ENCODE measurements around the gene ENKUR.

Gene ENKUR

GRCh38 chr10:24968349-24968748 is 47.6 kb downstream of the ENKUR start:
- no peak for DNase-seq
- Mint-ChIP-seq H3K9me3 (no peaks in the 10 kb centered on the region), H3K27ac (no peak overlapping the region), H3K27me3 (ENCODE audit: low read depth, poor library complexity) (no peaks in the 10 kb centered on the region), H3K4me3 (no peak overlapping the region), H3K4me1 (peaks cover 14% of the 10 kb centered on the region), H3K36me3 (ENCODE audit: low read depth) (no peaks in the 10 kb centered on the region)
- TF ChIP-seq CTCF (IDR thresholded peaks at IDR 0.05) = no peak

GRCh38 chr10:24966962-24967481 is 48.9 kb downstream of the ENKUR start:
- TF ChIP-seq CTCF (IDR thresholded peaks at IDR 0.05) = no peak
- no peaks in the 10 kb centered on the region for H3K27me3 Mint-ChIP-seq (ENCODE audit: low read depth, poor library complexity)
- no peak for DNase-seq
- no peaks in the 10 kb centered on the region for H3K36me3 Mint-ChIP-seq (ENCODE audit: low read depth)
- H3K4me1 Mint-ChIP-seq = peaks cover 21% of the 10 kb centered on the region
- H3K27ac Mint-ChIP-seq = no peak overlapping the region
- no peaks in the 10 kb centered on the region for H3K9me3 Mint-ChIP-seq
- no peak overlapping the region for H3K4me3 Mint-ChIP-seq

GRCh38 chr10:24965051-24965450 is 50.9 kb downstream of the ENKUR start:
- no peak for TF ChIP-seq CTCF (IDR thresholded peaks at IDR 0.05)
- Mint-ChIP-seq H3K4me3 (no peak overlapping the region), H3K27ac (no peak overlapping the region), H3K4me1 (peaks cover 21% of the 10 kb centered on the region), H3K9me3 (no peaks in the 10 kb centered on the region), H3K36me3 (ENCODE audit: low read depth) (no peaks in the 10 kb centered on the region), H3K27me3 (ENCODE audit: low read depth, poor library complexity) (no peaks in the 10 kb centered on the region)
- no peak for DNase-seq

- TF ChIP-seq CTCF (IDR thresholded peaks at IDR 0.05) = no peak
Observed at GRCh38 chr10:24963521-24964041, 52.4 kb downstream of the ENKUR start.

GRCh38 chr10:24962995-24963394 is 53.0 kb downstream of the ENKUR start:
- no peak for DNase-seq

More at GRCh38 chr10:24963521-24964041, 52.4 kb downstream of the ENKUR start:
- peaks cover 30% of the 10 kb centered on the region for H3K4me1 Mint-ChIP-seq
- H3K27me3 Mint-ChIP-seq (ENCODE audit: low read depth, poor library complexity) = no peaks in the 10 kb centered on the region
- no peak overlapping the region for H3K4me3 Mint-ChIP-seq
- no peak overlapping the region for H3K27ac Mint-ChIP-seq
- no peaks in the 10 kb centered on the region for H3K9me3 Mint-ChIP-seq
- no peak for DNase-seq
- no peaks in the 10 kb centered on the region for H3K36me3 Mint-ChIP-seq (ENCODE audit: low read depth)

More at GRCh38 chr10:24962995-24963394, 53.0 kb downstream of the ENKUR start:
- Mint-ChIP-seq H3K27ac (no peak overlapping the region), H3K9me3 (no peaks in the 10 kb centered on the region), H3K4me3 (no peak overlapping the region), H3K4me1 (peaks cover 34% of the 10 kb centered on the region), H3K27me3 (ENCODE audit: low read depth, poor library complexity) (no peaks in the 10 kb centered on the region), H3K36me3 (ENCODE audit: low read depth) (no peaks in the 10 kb centered on the region)
- TF ChIP-seq CTCF (IDR thresholded peaks at IDR 0.05) = no peak
